ENCODE data around the gene TERB2. TPM values are rescaled to one million over a fixed set of nuclear protein-coding genes. Genes with fewer than 3 reads are reported as not detected.
"Not testable (repeated sequence)": the region's sequence is repeated elsewhere in the genome, so short reads cannot be mapped to it uniquely, and the experiment has no call there.

The TERB2 gene, protein sequence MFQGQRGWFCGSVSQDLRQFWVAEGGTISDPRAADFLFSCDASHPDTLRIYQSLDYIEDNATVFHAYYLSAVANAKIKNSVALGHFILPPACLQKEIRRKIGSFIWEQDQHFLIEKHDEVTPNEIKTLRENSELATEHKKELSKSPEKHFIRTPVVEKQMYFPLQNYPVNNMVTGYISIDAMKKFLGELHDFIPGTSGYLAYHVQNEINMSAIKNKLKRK
- not detected for total RNA-seq

DNA sequence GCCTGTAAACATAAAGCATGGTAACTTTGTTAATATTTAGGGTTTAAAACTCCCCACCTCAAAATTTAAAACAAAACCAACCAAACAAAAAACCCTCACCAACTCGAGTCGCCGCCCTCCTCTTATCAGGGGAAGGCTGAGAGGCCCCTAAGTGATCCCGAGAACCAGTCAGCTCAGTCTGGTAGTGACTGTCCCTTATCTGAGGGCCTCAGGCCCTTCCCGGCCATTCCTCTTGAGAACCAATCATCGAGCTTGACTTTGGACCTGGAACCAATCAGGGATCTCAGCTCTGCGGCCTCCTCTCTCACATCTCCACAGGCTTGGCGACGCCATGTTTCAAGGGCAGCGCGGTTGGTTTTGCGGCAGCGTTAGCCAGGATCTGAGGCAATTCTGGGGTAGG lies at the start of gene TERB2:
TERB2 (plus strand) TSS at position 300 of the 400 bp plus-strand sequence; CDS start at position 332, 32 bp downstream.
- H3K36me3 ChIP-seq = no peaks in the 10 kb centered on the region
- DNase-seq = no peak
- H3K27me3 ChIP-seq = no peaks in the 10 kb centered on the region
- H3K4me1 ChIP-seq = peaks cover 0 to 4% of the 10 kb centered on the region in 2 donors
- H3K4me3 ChIP-seq (replicated peaks in 1 of 3) = no peak within 1 kb of the TSS
- intact Hi-C loops (cut with DNase I) = no loop called here
- H3K9me3 ChIP-seq = no peaks in the 10 kb centered on the region
- TF ChIP-seq POLR2A (IDR thresholded peaks at IDR 0.05) = no peak
- TF ChIP-seq, protein P1, sequence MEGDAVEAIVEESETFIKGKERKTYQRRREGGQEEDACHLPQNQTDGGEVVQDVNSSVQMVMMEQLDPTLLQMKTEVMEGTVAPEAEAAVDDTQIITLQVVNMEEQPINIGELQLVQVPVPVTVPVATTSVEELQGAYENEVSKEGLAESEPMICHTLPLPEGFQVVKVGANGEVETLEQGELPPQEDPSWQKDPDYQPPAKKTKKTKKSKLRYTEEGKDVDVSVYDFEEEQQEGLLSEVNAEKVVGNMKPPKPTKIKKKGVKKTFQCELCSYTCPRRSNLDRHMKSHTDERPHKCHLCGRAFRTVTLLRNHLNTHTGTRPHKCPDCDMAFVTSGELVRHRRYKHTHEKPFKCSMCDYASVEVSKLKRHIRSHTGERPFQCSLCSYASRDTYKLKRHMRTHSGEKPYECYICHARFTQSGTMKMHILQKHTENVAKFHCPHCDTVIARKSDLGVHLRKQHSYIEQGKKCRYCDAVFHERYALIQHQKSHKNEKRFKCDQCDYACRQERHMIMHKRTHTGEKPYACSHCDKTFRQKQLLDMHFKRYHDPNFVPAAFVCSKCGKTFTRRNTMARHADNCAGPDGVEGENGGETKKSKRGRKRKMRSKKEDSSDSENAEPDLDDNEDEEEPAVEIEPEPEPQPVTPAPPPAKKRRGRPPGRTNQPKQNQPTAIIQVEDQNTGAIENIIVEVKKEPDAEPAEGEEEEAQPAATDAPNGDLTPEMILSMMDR (IDR thresholded peaks at IDR 0.05) = no peak
- H3K27ac ChIP-seq = no peak within 1 kb of the TSS
- WGBS, 2 donors = 95 to 97% methylated on average over 13 of the region's 13 CpGs

DNA sequence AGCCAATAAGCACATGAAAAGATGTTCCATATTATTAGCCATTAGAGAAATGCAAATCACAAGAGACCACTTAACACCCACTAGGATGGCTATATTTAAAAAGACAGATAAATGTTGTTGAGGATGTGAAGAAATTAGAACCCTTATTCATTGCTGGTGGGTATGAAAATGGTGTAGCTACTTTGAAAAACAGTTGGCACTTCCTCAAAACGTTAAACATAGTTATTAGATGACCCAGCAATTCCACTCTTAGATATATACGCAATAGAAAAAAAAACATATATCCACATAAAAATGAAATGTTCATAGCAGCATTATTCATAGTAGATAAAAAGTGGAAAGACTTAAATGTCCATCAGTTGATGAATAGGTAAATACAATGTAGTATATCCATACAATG lies 47.1 kb upstream of the TERB2 start:
- Histone ChIP-seq H3K4me1 (peaks cover 0 to 4% of the 10 kb centered on the region in 2 donors), H3K9me3 (no peaks in the 10 kb centered on the region), H3K27me3 (no peaks in the 10 kb centered on the region), H3K4me3 (replicated peaks in 1 of 3) (no peak overlapping the region), H3K36me3 (no peaks in the 10 kb centered on the region), H3K27ac (no peak overlapping the region)
- intact Hi-C loops (cut with DNase I) = no loop called here
- TF ChIP-seq, protein P1 (IDR thresholded peaks at IDR 0.05) = no peak
- no peak for TF ChIP-seq POLR2A (IDR thresholded peaks at IDR 0.05)
- WGBS, 2 donors = 69 to 76% methylated on average over 2 of the region's 2 CpGs
- no peak for DNase-seq

DNA sequence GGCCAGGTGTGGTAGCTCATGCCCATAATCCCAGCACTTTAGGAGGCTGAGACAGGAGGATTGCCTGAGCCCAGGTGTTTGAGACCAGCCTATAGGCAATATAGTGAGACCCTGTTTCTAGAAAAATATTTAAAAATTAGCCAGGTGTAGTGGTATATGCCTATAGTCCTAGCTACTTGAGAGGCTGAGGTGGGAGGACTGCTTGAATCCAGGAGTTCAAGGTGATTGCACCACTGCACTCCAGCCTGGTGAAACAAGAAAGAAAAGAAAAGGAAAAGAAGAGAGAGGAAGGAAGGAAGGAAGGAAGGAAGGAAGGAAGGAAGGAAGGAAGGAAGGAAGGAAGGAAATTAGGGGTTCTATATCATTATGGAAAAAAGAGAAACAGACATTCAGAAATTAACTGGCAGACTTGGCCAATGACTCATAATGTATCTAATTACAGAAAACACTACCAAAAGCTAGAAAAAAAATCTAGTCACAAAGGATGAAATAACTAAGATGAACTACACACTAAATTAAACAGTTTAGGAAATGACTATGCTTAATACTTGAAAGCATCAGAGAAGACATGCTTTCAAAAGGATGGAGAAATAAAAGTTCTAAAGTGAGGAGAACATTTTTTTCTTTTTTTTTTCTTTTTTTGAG lies 45.4 kb upstream of the TERB2 start:
- DNase-seq = no peak
- Histone ChIP-seq H3K9me3 (no peaks in the 10 kb centered on the region), H3K36me3 (no peaks in the 10 kb centered on the region), H3K27me3 (no peaks in the 10 kb centered on the region), H3K4me3 (replicated peaks in 1 of 3) (no peak overlapping the region), H3K27ac (no peak overlapping the region), H3K4me1 (no peaks in the 10 kb centered on the region)
- intact Hi-C loops (cut with DNase I) = no loop called here
- TF ChIP-seq POLR2A (IDR thresholded peaks at IDR 0.05) = no peak
- TF ChIP-seq, protein P1 (IDR thresholded peaks at IDR 0.05) = no peak

DNA sequence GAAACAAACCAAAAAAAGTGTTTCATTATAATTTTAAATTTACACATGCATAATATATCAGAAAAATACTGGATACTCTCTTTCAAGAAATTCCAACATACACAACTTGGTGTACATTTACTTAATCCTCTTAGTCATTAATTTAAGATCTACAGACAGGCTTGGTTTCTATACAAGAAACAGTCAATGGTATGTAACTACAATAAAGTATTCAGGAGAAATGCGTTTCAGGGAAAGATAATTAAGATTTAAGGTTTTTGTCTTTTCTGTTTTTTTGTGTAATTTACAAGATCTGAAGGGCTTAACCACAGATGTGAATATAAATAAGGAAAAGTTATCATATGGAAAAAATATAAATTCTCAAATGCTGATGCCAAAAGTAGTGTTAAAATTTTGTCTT lies 44.3 kb upstream of the TERB2 start:
- H3K36me3 ChIP-seq; H3K4me1 ChIP-seq; H3K4me3 ChIP-seq (replicated peaks in 1 of 3); H3K27ac ChIP-seq; H3K27me3 ChIP-seq; intact Hi-C loops (cut with DNase I); H3K9me3 ChIP-seq; DNase-seq: not testable (repeated sequence)
- WGBS, 2 donors = 83 to 87% methylated on average over 1 of the region's 1 CpG

DNA sequence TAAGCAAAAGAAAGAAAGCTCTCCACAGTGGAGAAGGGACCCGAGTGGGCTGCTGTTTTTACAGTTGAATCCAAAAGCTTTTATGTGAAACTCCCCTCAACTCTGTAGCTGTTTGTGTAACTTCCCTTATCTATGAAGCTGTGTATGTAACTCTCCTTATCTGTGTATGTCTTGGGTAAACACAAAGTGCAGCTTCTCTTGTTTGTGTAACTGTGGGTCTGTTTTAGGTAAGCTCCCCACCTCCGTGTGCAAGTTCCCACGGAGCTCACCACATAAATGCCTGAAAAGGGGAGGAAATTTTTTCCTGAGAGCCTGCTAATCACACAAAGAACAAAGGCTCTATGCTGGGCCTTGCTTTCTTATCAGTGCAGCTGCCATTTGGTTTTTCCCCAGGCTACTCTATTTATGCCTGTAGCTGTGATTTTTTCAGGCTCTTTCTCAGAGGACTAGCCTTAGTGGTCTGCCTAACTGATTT lies 43.5 kb upstream of the TERB2 start:
- H3K27me3 ChIP-seq; H3K36me3 ChIP-seq; H3K27ac ChIP-seq; DNase-seq; H3K9me3 ChIP-seq; intact Hi-C loops (cut with DNase I); H3K4me1 ChIP-seq; H3K4me3 ChIP-seq (replicated peaks in 1 of 3): not testable (repeated sequence)
- WGBS, 2 donors = 41 to 44% methylated on average over 3 of the region's 3 CpGs

DNA sequence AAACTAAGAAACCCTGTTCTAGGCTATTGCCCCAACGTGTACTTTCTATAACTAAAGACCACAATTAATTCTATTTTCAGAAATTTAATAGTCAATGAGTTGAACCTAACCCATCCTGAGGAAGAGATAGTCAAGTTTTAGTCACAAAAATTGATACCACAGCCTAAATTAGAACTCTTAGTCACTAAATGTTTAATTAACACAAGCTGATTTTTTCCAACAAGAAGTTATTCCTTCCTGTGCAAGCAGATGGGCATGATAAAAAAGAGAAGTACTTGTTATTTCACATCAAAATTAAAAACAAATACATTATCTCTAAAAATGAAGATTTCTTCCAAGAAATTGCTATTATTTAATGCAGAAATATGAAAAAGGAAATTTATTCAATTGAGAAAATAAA lies 38.4 kb upstream of the TERB2 start:
- intact Hi-C loops (cut with DNase I) = no loop called here

DNA sequence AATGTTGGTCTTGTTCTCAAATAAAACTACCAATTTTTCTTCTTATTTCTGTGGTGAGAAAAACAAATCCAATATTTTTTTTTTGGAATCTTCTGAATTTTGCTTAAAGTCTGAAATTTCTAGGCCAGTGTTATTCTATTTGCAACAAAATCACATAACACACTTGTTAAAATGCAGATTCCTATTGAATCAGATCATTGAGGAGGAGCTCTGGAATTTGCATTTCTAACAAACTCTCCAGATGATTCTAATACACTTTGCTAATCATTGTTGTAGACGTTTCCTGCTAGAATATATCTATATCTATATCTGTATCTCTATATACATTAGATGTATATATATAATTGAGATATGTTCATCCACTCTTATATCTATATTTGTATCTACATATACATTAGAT lies 27.8 kb upstream of the TERB2 start:
- not testable (repeated sequence) for H3K4me3 ChIP-seq (replicated peaks in 1 of 3)

More for the DNA sequence above, 38.4 kb upstream of the TERB2 start:
- H3K27ac ChIP-seq = no peak overlapping the region
- H3K4me3 ChIP-seq (replicated peaks in 1 of 3) = no peak overlapping the region
- no peak for TF ChIP-seq POLR2A (IDR thresholded peaks at IDR 0.05)
- TF ChIP-seq, protein P1 (IDR thresholded peaks at IDR 0.05) = no peak
- 84 to 86% methylated on average over 1 of the region's 1 CpG for WGBS, 2 donors
- no peaks in the 10 kb centered on the region for H3K27me3 ChIP-seq
- no peaks in the 10 kb centered on the region for H3K9me3 ChIP-seq
- H3K4me1 ChIP-seq = no peaks in the 10 kb centered on the region
- DNase-seq = no peak
- no peaks in the 10 kb centered on the region for H3K36me3 ChIP-seq

DNA sequence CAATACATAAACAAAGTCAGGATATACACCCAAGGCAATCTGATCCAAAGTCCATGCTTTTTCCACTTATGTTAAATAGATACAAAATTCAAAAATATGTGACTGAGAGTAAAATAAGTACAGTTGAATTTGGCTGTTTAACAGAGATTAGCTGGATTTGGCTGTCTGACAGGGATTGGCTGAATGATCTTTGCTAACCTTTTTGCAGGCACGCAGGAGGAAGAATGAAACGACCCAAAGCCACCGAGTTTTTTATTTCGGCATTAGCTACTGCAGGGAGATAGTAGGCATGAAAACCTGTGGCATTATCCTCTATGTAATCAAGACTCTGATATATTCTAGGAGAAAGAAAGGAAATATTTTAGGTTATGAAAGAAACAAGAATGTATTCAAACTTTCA lies 26.2 kb upstream of the TERB2 start:
- H3K4me3 ChIP-seq (replicated peaks in 1 of 3); H3K4me1 ChIP-seq; H3K27me3 ChIP-seq; H3K9me3 ChIP-seq; intact Hi-C loops (cut with DNase I); H3K27ac ChIP-seq; DNase-seq; H3K36me3 ChIP-seq: not testable (repeated sequence)
- WGBS, 2 donors = 56 to 65% methylated on average over 4 of the region's 4 CpGs

More for the DNA sequence above, 27.8 kb upstream of the TERB2 start:
- H3K9me3 ChIP-seq; H3K36me3 ChIP-seq; intact Hi-C loops (cut with DNase I); H3K4me1 ChIP-seq; H3K27me3 ChIP-seq; H3K27ac ChIP-seq; DNase-seq: not testable (repeated sequence)
- WGBS, 2 donors = 64 to 68% methylated on average over 1 of the region's 1 CpG

DNA sequence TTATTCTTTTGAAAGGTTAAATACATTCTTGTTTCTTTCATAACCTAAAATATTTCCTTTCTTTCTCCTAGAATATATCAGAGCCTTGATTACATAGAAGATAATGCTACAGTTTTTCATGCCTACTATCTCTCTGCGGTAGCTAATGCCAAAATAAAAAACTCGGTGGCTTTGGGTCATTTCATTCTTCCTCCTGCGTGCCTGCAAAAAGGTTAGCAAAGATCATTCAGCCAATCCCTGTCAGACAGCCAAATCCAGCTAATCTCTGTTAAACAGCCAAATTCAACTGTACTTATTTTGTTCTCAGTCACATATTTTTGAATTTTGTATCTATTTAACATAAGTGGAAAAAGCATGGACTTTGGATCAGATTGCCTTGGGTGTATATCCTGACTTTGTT lies 1.8 kb downstream of the TERB2 start:
- intact Hi-C loops (cut with DNase I); H3K9me3 ChIP-seq; H3K4me1 ChIP-seq; H3K27ac ChIP-seq; DNase-seq; H3K36me3 ChIP-seq; H3K27me3 ChIP-seq; H3K4me3 ChIP-seq (replicated peaks in 1 of 3): not testable (repeated sequence)
- WGBS, 2 donors = 27 to 28% methylated on average over 3 of the region's 3 CpGs

All from thyroid gland (tissue), 4 donors.